ENCODE measurements around the gene HMGCS1.
A peak's percentile ranks its signal among the peaks of the same experiment; 100 is the strongest.
"Not testable (repeated sequence)": the region's sequence is repeated elsewhere in the genome, so short reads cannot be mapped to it uniquely, and the experiment has no call there.

HMGCS1 gene

DNA sequence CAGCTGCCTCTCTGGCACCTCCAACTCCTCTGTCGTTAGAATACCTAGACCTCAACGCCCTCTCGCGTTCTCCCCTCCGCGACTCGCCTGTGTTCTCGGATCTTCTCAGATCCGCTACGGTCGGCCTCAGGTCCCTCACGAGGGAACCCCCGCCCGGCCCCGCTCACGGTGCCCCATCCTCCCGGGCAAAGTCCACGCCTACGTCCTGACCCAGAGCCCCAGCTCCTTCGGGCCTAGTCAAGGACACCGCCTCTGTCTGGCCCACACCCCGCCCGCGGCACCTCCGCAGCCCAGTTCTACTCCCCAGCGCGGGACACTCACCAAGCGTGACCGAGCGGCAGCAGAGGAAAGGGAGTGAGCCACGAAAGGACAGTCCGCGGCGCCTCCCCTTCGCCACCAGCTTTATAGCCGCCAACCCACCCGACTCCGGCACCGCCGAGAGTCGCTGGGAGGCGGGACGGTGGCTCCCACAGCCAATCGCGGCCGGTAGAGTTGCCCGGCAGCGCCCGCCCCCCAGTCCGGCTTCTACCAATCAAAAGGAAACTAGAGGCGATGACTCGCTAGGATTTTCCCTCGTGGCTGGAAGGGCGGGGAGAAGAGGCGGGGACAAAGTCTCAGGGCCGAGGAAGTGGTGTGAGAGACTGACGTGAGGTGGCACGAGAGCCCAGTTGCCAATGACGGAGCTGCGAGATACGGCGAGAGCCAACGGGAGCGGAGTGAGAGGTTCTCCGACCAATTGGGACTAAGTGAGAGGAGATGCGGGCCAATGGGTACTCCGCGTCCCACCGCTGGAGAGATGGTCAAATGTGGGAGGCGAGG lies at the start of gene HMGCS1:
TSS of gene HMGCS1 (minus strand) at position 378 of the 819 bp plus-strand sequence. CDS start 14,447 bp downstream, outside the sequence.
- peak; percentile 96 for DNase-seq

DNA sequence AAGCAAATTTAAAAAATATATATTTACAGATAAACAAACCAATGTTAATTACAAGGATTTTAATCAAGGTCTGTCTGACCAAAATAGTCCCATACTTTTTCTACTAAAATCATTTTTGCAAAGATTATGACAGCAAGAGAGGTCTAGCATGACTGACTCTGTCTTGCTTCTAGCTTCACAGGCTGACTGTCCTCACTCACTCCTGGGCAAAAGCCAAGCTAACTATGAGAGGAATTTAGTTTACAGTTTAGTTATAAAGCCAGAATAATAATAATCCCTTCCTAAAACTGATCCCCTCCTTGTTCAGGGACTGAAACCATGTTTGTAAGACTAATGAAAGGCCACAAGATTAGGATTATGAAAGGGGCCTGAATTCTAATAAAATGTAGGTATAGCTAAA lies 45.5 kb upstream of the HMGCS1 start:
- DNase-seq, result no peak

DNA sequence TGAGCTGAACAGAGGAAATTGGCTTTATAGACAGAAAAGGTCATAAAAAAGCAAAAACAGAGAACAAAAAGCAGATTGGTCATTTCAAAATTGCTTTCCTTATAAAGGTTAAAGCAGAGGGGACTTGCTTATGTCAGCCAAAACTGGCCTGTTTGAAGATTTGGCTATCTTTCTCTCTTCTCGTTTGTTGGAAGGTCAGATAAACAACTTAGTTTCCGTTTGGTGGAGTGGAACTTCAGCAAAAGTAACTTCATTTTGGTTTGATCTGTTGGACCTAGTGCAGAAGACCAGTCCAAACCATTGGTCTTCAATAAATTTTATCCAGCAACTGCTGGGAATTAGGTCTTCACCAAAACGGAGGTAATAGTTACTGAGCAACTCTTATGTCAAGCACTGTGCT lies 45.1 kb upstream of the HMGCS1 start:
- no peak for DNase-seq

DNA sequence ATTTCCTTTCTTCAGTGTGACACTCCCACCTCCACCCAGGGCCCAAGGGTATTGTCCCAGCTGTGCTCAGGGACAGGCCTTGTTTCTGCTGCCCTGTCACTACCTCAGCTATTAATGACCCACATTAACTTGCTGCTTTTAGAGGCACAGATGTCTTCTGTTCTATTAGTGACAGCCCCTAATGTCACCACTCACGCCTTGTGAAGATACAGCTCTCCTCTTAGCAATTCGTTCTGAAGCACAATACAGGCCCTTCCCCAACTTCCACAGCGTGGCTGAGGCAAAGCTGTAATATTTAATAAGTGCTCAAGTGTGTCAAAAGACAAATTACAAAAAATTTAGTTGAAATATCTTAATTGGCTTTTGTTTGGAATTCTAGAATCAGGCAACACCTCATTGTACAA lies 44.7 kb upstream of the HMGCS1 start:
- no peak for DNase-seq

DNA sequence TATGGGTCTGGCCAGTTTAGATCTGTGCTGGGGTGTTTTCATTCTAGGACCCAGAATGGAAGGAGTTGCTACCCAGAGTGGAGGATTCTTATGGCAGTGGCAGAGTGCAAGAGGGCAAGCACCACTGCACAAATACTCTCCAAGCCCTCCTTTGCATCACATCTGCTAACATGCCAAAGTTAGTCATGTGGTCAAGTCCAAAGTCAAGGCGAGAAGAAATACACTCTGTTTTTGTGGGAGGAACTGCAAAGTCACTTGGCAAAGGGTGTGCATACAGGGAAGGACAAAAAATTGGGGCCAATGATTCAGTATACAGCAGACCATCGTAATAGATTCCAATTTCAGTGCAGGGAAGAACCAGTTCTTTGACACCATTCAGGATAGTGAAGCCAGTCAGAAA lies 43.9 kb upstream of the HMGCS1 start:
- no peak for DNase-seq

DNA sequence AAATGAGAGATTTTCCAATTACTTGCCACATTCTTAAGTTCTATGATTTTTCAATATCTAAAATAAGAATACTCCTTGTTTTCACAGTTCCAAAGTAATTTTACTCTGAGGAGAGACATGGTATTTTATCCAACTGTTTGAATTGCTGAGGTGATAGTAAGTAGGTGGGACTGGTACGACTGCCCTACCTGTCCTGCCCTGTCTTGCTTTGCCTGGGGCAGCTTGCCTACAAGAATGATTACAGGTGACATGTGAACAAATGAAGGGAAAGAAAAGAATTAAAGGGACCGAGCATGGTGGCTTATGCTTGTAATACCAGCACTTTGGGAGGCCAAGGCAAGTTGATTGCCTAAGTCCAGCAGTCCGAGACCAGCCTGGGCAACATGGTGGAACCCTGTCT lies 41.6 kb upstream of the HMGCS1 start:
- no peak for DNase-seq

DNA sequence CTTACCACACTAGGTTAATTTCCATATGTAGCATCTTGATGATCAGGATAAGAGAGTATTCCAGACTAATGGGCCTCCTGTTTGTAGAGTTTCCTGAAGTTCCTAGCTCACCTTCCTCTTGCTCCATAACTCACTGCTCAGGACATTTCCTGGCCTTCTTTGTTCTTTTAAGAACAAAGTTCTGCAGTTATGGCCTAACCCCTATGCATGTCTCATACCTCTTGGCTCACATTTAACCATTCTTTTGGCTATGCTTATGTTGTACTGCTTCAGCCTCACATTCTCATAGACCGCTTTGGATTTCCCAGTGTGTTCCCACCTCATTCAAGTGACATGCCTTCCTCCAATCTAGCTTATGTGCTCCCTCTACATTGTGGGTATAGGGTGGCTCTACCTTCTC lies 40.5 kb upstream of the HMGCS1 start:
- no peak for DNase-seq

DNA sequence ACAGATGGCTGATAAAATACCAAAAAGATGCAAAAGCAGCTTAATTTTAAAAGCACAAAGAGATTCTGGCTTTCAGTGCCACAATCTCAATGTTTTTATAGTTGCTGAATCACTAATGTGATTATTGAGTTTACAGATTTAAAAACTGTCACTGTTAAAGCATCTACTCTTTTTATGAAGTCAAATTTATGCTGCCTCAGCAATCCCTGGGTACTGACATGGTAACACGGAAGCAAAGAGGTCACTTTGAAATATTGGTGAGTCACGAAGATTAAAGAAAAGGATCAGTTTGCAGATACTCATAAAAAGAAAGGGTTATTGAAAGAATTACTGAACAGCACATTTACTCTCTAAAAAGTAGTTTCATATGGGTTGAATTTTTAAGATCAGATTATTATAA lies 39.7 kb upstream of the HMGCS1 start:
- DNase-seq, result no peak

DNA sequence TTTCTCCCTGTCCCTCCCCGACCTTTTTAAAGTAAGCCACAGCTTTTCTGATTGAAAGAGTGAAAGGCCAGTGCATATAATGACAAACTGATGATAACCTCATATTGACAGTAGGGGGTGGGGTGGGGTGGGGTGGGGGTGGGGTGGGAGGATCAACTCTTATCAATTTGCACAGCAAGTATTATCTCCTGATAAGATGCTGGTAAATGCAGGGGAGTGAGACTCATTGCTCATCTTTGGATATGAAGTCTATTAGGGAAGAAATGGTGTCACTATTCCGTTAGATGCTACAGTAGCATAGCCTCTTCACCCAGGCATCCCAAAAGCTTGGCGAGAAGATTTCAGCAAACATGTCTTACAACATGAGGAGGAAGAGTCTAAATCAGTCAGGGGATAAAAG lies 38.9 kb upstream of the HMGCS1 start:
- DNase-seq, result no peak

DNA sequence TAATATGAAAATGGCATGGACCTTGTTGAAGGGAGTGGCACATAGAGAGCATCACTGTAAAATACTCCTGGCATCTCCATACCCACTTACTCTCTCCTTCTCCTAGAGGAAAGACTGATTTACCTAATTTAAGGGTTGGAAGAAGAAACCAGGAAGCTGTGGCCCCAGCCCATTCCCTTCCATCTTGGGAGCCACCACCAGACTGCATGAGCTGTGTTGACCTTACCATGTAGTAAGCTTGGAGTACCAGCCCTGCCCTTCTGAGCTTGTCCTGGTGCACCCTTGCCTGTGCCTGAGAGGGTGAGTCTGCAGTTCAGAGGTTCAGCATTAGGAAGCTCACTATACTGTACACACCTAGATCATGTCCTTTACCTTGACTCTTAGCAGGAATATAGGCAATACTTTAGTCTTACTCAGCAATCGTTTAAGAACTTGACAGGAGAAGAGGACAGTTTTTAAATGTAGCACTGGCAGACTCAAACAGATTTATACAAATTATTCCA lies 35.7 kb upstream of the HMGCS1 start:
- no peak for DNase-seq

DNA sequence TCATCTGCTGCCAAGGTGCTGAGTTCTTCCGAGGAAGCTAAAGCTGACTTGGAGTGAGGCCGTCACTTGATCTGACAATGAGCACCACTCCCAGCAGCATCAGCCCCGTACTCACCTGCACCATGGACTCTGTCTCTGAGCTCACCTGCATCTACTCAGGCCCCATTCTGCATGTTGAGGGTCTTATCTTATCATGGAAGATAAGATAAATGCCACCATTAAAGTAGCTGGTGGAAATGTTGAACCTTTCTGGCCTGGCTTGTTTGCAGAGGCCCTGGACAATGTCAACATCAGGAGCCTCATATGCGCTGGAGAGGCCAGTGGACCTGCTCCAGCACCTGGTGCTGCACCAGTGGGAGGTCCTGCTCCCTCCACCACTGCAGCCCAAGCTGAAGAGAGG lies 35.0 kb upstream of the HMGCS1 start:
- DNase-seq, result no peak

DNA sequence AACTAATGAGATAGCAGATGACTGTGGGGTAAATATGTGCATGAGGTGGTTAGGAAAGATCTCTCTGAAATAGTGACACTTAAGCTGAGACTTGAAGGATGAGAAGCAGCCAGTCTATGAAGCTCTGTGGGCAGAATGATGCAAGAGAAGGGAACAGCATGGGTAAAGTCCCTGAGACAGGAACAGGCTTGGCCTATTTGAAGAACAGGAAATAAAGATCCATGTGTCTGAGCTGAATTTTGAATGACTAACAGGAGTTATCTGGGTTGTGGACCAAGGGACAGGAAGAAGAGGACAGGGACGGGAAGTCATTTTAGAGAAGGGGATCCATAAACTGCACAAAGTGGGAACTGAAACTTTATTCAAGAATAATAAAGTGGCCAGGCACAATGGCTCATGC lies 25.6 kb upstream of the HMGCS1 start:
- DNase-seq, result no peak

DNA sequence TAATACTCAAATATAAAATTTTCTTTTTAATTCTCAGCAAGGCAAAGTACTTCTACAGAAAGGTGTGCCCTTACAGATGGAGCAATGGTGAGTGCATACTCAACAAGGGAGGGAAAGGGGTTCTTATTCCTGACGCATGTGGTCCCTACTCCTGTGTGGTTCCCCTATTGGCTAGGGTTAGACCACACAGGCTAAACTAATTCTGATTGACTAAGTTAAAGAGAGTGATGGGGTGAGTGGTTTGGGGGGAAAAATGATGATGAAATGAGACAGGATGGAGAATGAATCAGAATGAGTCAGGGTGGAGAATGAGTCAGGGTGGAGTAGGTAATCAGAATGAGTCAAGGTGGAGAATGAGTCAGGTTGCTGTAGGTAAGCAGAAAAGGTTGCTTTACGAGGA lies 22.9 kb upstream of the HMGCS1 start:
- no peak for DNase-seq

DNA sequence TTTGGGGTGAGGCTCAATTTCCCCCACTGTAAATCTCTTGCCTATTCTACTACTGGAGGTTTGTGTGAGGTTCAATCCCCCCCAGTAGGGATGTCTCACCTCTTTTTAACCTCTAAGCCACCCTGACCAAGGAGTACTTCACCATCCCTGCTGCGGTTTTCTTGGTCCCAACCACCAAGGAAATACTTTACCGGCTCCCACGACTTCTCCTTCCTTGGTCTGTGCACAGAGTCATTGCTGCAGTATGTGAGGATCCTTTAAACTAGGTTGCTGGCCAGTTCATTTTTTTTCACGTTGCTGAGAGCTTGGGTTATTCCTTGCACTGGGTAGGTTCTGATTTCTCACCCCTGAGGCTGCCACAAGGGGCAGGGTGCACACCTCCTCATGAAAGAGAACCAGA lies 22.5 kb upstream of the HMGCS1 start:
- DNase-seq, result no peak

DNA sequence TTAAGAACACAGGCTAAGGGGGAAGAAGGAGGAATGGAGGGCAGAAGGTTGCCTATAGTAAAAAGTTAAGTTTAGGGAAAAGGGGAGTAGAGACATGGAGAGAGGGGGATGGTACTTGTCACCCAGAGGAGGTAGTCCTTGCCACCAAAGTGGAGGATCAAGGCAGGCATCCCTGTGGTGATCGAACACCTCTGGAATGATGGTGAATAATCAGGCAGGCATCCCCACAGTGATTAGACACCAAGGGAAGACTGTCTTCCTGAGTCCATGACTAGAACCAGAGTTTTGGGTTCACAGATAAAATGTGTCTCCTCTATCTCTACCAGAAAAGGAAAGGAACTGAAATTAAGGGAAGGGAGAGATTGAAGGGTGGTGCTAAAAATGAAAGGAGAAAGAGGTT lies 19.2 kb upstream of the HMGCS1 start:
- no peak for DNase-seq

DNA sequence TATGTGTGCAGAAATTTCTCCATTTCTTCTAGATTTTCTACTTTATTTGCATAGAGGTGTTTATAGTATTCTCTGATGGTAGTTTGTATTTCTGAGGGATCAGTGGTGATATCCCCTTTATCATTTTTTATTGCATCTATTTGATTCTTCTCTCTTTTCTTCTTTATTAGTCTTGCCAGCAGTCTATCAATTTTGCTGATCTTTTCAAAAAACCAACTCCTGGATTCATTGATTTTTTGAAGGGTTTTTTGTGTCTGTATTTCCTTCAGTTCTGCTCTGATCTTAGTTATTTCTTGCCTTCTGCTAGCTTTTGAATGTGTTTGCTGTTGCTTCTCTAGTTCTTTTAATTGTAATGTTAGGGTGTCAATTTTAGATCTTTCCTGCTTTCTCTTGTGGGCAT lies 12.4 kb upstream of the HMGCS1 start:
- not testable (repeated sequence) for DNase-seq

DNA sequence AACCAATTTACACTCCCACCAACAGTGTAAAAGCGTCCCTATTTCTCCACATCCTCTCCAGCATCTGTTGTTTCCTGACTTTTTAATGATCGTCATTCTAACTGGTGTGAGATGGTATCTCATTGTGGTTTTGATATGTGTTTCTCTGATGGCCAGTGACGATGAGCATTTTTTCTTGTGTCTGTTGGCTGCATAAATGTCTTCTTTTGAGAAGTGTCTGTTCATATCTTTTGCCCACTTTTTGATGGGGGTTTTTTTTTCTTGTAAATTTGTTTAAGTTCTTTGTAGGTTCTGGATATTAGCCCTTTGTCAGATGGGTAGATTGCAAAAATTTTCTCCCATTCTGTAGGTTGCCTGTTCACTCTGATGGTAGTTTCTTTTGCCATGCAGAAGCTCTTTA lies 10.3 kb upstream of the HMGCS1 start:
- not testable (repeated sequence) for DNase-seq

DNA sequence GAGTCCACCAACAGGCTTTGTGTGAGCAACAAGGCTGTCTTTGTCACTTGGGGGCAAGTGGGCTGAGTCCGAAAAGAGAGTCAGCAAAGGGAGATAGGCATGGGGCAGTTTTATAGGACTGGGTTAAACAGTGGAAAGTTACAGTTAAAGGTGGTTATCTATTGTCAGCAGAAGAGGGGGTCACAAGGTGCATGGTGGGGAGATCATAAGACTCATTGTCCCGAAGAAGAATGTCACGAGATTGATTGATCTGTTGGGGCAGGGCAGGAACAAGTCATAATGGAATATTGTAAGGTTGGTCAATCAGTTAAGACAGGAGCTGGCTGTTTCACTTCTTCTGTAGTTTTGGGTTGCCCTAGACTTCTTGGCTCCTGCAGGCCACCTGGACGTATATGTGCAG lies 7.6 kb upstream of the HMGCS1 start:
- no peak for DNase-seq

DNA sequence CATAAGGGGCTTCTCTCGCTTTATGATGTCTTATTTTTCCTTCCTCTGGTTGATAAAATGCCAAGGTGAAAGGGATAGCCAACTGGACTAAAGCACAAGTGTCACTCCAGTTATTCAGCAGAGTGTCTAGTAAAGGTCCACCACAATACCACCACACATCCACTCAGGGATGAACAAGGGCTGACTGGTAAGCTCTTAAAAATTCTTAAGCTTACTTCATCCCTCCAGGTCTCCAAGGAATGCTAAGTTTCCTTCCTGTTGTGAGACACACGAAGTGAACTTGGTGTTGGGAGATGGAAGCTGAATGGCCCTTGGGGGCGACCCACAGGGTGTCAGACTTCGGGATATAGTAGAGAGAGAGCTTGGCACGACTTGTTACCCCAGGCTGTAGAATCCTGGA lies 3.2 kb upstream of the HMGCS1 start:
- DNase-seq, result no peak

DNA sequence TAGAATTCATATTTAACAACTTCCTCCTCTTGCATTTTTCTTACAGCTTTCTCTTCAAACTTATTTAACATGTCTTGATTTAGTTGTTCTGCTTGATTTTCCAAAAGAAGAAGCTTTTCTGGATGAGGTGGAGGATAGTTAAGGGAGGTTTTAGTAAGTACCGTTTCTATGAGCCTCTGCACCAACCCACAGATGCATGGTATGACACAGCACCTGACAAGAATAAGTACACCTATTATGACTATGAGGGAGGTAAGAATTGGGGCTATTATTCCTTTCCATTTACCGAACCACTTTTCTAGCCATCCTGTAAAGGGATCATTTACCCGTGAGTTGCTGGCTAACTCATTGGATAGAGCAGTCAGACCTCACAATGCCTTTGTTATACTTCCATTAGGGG lies 2.5 kb upstream of the HMGCS1 start:
- no peak for DNase-seq

DNA sequence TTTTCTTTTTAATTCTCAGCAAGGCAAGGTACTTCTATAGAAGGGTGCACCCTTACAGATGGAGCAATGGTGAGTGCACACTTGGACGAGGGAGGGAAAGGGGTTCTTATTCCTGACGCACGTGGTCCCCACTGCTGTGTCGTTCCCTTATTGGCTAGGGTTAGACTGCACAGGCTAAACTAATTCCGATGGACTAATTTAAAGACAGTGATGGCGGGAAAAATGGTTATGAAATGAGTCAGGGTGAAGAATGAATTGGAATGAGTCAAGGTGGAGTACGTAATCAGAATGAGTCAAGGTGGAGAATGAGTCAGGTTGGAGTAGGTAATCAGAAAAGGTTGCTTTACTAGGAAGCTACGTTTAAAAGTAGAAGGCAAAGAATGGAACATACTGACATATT lies 2.1 kb upstream of the HMGCS1 start:
- no peak for DNase-seq

DNA sequence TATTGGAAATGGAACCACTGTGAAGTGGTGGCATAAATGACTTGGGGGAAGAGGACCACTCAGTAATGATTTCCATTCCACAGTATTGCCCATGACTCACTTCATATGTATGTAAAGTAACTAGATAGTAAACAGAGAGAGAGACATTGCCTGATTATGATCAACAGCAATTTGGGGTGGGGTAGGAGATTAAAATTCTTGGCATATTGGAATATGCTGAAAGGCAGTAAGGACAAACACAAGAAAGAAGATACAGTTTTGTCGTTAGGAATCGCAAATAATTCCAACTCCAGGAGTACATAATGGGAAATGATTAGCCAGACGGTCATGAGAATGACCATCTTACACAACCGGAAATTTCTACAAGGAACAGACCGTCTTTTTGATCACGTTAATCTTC lies 1.5 kb upstream of the HMGCS1 start:
- DNase-seq, result no peak

DNA sequence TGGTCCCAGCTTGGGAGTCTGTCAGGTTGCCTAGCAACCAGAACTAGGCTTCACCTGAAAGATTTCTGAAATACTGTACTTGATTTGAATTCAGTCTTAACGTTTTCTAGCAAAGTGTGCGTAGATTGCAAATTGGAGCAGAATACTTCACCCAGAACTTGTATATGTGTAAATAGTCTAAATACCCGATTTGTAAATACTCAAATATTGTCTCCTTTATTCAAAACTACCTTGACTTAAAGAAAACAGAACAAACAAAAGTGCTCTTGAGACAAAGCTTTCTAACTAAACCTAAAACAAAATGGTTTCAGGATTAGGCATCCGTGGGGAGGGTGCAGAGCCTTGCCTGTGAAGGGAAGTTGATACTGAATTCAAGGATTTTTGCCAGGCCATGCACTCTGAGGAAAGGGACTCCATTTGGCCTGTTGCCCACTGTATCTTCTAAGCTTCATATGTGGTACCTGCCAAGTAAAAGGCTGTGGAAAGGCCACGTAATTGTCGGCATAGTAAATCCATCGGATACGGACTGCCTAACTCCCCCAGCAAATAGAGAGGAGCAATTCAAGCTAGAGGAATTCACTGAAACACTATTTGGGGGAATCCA lies 744 bp upstream of the HMGCS1 start:
- DNase-seq, result no peak

DNA sequence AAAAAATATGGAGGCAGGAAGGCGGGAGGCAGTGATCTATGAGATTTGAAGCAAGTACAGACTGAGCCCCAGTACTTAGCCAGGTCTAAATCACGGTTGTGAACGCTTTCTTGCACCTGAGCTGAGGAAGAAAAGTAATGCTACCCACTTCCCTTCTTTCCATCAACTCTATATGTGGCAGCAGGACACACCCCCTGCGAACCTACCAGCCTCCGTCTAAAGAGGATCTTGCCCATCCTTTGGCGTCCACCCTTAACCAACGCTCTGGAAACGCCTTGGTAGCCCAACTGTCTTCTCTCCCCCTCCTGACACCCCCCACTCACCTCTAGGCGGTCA lies 545 bp downstream of the HMGCS1 start:
- no peak for DNase-seq

All from GOT3 (cell line).